GM23338 (cell line): ENCODE data around the gene PARL. TPM values are rescaled to one million over a fixed set of nuclear protein-coding genes. Genes with fewer than 3 reads are reported as not detected.

Experiments used
- ATAC-seq: fragments of 200-7000 bp; cut with Tn5 transposase; 3 replicates; pipeline ENCODE4 v1.9.1; 2020
- DNase-seq: peaks from one replicate; pipeline ENCODE4 v3.0.0-alpha.2; 2015; ENCODE audit warnings: low spot score
- H2AFZ ChIP-seq: fragments of 200-600 bp; sonication (generic); 2 replicates; pipeline ENCODE4 v1.8.0; 2016; ENCODE audit warnings: antibody characterized with exemption, mild to moderate bottlenecking, moderate library complexity
- H3F3A ChIP-seq: fragments of 200-600 bp; sonication (generic); replicated peaks from 2 replicates; pipeline ENCODE4 v1.8.0; 2017; ENCODE audit warnings: antibody characterized with exemption, mixed run types, low read depth
- H3K27ac ChIP-seq: fragments of 200-600 bp; sonication (generic); 2 replicates; pipeline ENCODE4 v1.6.1; 2016; ENCODE audit warnings: low read depth
- H3K27me3 ChIP-seq: fragments of 200-600 bp; sonication (generic); 2 replicates; pipeline ENCODE4 v1.8.0; 2016; ENCODE audit warnings: mild to moderate bottlenecking, mixed run types, moderate library complexity; ENCODE audit not compliant: insufficient read depth
- H3K36me3 ChIP-seq: fragments of 200-600 bp; sonication (generic); 2 replicates; pipeline ENCODE4 v1.8.0; 2016; ENCODE audit warnings: mild to moderate bottlenecking; ENCODE audit not compliant: insufficient read depth
- H3K4me1 ChIP-seq: fragments of 200-600 bp; sonication (generic); 2 replicates; pipeline ENCODE4 v1.8.0; 2016; ENCODE audit warnings: mild to moderate bottlenecking, moderate library complexity; ENCODE audit not compliant: insufficient read depth
- H3K4me2 ChIP-seq: fragments of 200-600 bp; sonication (generic); 2 replicates; pipeline ENCODE4 v1.7.1; 2017; ENCODE audit warnings: mixed run types
- H3K4me3 ChIP-seq: fragments of 200-600 bp; sonication (generic); 2 replicates; pipeline ENCODE4 v1.6.1; 2016; ENCODE audit warnings: mixed run types
- H3K79me2 ChIP-seq: fragments of 200-600 bp; sonication (generic); replicated peaks from 2 replicates; pipeline ENCODE4 v1.8.0; 2017; ENCODE audit warnings: mild to moderate bottlenecking; ENCODE audit not compliant: insufficient read depth
- H3K9me2 ChIP-seq: fragments of 200-600 bp; sonication (generic); 2 replicates; pipeline ENCODE4 v1.8.0; 2017; ENCODE audit not compliant: insufficient read depth
- H4K20me1 ChIP-seq: fragments of 200-600 bp; sonication (generic); replicated peaks from 2 replicates; pipeline ENCODE4 v1.8.0; 2017; ENCODE audit warnings: mild to moderate bottlenecking; ENCODE audit not compliant: insufficient read depth
- H3K27ac Mint-ChIP-seq: 2 replicates; pipeline ENCODE4 v1.8.0; 2020; ENCODE audit warnings: inconsistent platforms, mild to moderate bottlenecking, moderate library complexity, mixed read lengths
- H3K27me3 Mint-ChIP-seq: 3 replicates; pipeline ENCODE4 v1.8.0; 2022; ENCODE audit warnings: low read depth, mild to moderate bottlenecking, moderate library complexity, mixed read lengths, inconsistent platforms; ENCODE audit not compliant: insufficient read depth, poor library complexity
- H3K36me3 Mint-ChIP-seq: 3 replicates; pipeline ENCODE4 v1.8.0; 2021; ENCODE audit warnings: low read depth, mild to moderate bottlenecking, inconsistent platforms, moderate library complexity, mixed read lengths
- H3K4me1 Mint-ChIP-seq: 3 replicates; pipeline ENCODE4 v1.8.0; 2020; ENCODE audit warnings: mild to moderate bottlenecking, inconsistent platforms, mixed read lengths
- H3K4me3 Mint-ChIP-seq: 3 replicates; pipeline ENCODE4 v1.8.0; 2021; ENCODE audit warnings: moderate library complexity, mild to moderate bottlenecking, inconsistent platforms, mixed read lengths
- H3K9me3 Mint-ChIP-seq: 3 replicates; pipeline ENCODE4 v1.8.0; 2020; ENCODE audit warnings: moderate library complexity, mild to moderate bottlenecking, inconsistent platforms, mixed read lengths
- CREB1 ChIP-seq: fragments of 250-450 bp; sonication (Bioruptor Pico); IDR thresholded peaks from 2 replicates; pipeline ENCODE4 v1.5.0; 2020; ENCODE audit warnings: low read depth, mild to moderate bottlenecking, moderate library complexity
- EZH2 ChIP-seq: fragments of 200-600 bp; sonication (generic); IDR thresholded peaks from one replicate; pipeline ENCODE4 v1.8.0; 2017; ENCODE audit warnings: antibody characterized with exemption, mild to moderate bottlenecking, low read depth; ENCODE audit not compliant: unreplicated experiment
- EZH2phosphoT487 ChIP-seq: fragments of 200-600 bp; sonication (generic); IDR thresholded peaks from one replicate; pipeline ENCODE4 v1.8.1; 2018; ENCODE audit warnings: antibody characterized with exemption; ENCODE audit not compliant: unreplicated experiment
- JUNB ChIP-seq: IDR thresholded peaks from one replicate; pipeline ENCODE4 v1.6.1; 2016; ENCODE audit warnings: antibody characterized with exemption; ENCODE audit not compliant: unreplicated experiment
- NANOG ChIP-seq: IDR thresholded peaks from 2 replicates; pipeline ENCODE4 v1.6.1; 2016; ENCODE audit warnings: antibody characterized with exemption, borderline replicate concordance
- POLR2AphosphoS5 ChIP-seq: IDR thresholded peaks from 2 replicates; pipeline ENCODE4 v1.6.1; 2016; ENCODE audit warnings: antibody characterized with exemption, low read depth
- STAT1 ChIP-seq: IDR thresholded peaks from one replicate; pipeline ENCODE4 v1.6.1; 2016; ENCODE audit warnings: antibody characterized with exemption; ENCODE audit not compliant: unreplicated experiment
- ZNF114 ChIP-seq: fragments of 250-450 bp; sonication (Bioruptor Pico); IDR thresholded peaks from 2 replicates; pipeline ENCODE4 v1.5.0; 2020; ENCODE audit warnings: mild to moderate bottlenecking, moderate library complexity
- ZNF331 ChIP-seq: fragments of 250-450 bp; sonication (Bioruptor Pico); IDR thresholded peaks from 2 replicates; pipeline ENCODE4 v1.5.0; 2020; ENCODE audit warnings: low read depth, mild to moderate bottlenecking, moderate library complexity
- ZNF462 ChIP-seq: fragments of 250-450 bp; sonication (Bioruptor Pico); IDR thresholded peaks from 2 replicates; pipeline ENCODE4 v1.5.0; 2020; ENCODE audit warnings: mild to moderate bottlenecking, moderate library complexity
- polyA plus RNA-seq: library from polyadenylated mRNA; unstranded; fragments of >200 nt; fragmentation: Nextera tagmentation; extraction: Ambion mirVana; gene quantifications from 2 replicates; pipeline ENCODE4 v1.2.1, GENCODE V29; 2016
- total RNA-seq: library from RNA; depleted of rRNA; stranded (reverse); fragments of >200 nt; shearing (Covaris generic); gene quantifications from 2 replicates; pipeline ENCODE4 v1.2.3, GENCODE V29; 2014
- TF ChIP-seq, protein P1 (sequence below): IDR thresholded peaks from 2 replicates; pipeline ENCODE4 v1.6.1; 2016; ENCODE audit warnings: antibody characterized with exemption
- TF ChIP-seq, protein P2 (sequence below): IDR thresholded peaks from one replicate; pipeline ENCODE4 v1.6.1; 2018; ENCODE audit warnings: antibody characterized with exemption; ENCODE audit not compliant: unreplicated experiment
- TF ChIP-seq, protein P3 (sequence below), 2 experiments: fragments of 200-600 bp in 1 of 2; sonication (generic) in 1 of 2; conservative IDR thresholded peaks; 2 replicates each; pipeline versions ENCODE4 v1.5.1 to v1.6.1; 2016 to 2017; ENCODE audit warnings: antibody characterized with exemption in 2 of 2, low read depth in 2 of 2, mild to moderate bottlenecking in 2 of 2, moderate library complexity in 1 of 2

The PARL gene
- total and polyA plus RNA-seq, 2 experiments from 2014 or later, result 67.5 to 78.7 TPM

DNA sequence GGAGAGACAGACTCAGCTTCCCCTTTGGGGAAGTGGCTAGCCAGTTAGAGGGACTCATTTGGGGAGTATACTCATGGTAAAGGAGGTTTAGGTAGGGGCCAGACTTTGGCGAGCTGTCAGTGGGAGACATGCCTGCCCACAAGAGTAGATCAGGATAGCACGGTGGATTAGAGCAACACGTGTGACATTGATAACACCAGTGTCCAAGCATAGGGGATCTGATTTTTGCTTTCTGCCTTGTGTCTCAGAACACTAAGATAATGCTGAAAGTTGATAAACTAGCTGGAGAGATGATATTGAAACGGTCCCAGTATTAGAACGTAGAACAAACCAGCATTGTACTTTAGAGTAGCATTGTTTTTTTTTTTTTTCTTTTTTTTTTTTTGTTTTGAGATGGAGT lies 85.2 kb downstream of the PARL start:
- DNase-seq, result no peak
- H3K4me3 ChIP-seq, result no peak overlapping the region

More for the DNA sequence above, 85.2 kb downstream of the PARL start:
- H3K4me1 ChIP-seq, result no peaks in the 10 kb centered on the region
- H3K9me2 ChIP-seq, result no peaks in the 10 kb centered on the region
- no peak overlapping the region for H2AFZ ChIP-seq
- H3F3A ChIP-seq, result no peaks in the 10 kb centered on the region
- peaks cover 7% of the 10 kb centered on the region for H3K27me3 Mint-ChIP-seq
- H3K36me3 Mint-ChIP-seq, result peaks cover 72% of the 10 kb centered on the region
- no peak overlapping the region for H3K4me3 Mint-ChIP-seq
- no peaks in the 10 kb centered on the region for H3K27me3 ChIP-seq
- no peak overlapping the region for H3K4me2 ChIP-seq
- H3K9me3 Mint-ChIP-seq, result no peaks in the 10 kb centered on the region; the same call in 2 of the 3 replicates
- H4K20me1 ChIP-seq, result peaks cover 3% of the 10 kb centered on the region
- no peaks in the 10 kb centered on the region for H3K4me1 Mint-ChIP-seq
- H3K27ac ChIP-seq, result no peak overlapping the region
- no peak overlapping the region for H3K27ac Mint-ChIP-seq
- ATAC-seq, result no peak
- H3K79me2 ChIP-seq, result no peaks in the 10 kb centered on the region
- TF ChIP-seq, protein P1, sequence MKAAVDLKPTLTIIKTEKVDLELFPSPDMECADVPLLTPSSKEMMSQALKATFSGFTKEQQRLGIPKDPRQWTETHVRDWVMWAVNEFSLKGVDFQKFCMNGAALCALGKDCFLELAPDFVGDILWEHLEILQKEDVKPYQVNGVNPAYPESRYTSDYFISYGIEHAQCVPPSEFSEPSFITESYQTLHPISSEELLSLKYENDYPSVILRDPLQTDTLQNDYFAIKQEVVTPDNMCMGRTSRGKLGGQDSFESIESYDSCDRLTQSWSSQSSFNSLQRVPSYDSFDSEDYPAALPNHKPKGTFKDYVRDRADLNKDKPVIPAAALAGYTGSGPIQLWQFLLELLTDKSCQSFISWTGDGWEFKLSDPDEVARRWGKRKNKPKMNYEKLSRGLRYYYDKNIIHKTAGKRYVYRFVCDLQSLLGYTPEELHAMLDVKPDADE, result no peak
- TF ChIP-seq, protein P2, sequence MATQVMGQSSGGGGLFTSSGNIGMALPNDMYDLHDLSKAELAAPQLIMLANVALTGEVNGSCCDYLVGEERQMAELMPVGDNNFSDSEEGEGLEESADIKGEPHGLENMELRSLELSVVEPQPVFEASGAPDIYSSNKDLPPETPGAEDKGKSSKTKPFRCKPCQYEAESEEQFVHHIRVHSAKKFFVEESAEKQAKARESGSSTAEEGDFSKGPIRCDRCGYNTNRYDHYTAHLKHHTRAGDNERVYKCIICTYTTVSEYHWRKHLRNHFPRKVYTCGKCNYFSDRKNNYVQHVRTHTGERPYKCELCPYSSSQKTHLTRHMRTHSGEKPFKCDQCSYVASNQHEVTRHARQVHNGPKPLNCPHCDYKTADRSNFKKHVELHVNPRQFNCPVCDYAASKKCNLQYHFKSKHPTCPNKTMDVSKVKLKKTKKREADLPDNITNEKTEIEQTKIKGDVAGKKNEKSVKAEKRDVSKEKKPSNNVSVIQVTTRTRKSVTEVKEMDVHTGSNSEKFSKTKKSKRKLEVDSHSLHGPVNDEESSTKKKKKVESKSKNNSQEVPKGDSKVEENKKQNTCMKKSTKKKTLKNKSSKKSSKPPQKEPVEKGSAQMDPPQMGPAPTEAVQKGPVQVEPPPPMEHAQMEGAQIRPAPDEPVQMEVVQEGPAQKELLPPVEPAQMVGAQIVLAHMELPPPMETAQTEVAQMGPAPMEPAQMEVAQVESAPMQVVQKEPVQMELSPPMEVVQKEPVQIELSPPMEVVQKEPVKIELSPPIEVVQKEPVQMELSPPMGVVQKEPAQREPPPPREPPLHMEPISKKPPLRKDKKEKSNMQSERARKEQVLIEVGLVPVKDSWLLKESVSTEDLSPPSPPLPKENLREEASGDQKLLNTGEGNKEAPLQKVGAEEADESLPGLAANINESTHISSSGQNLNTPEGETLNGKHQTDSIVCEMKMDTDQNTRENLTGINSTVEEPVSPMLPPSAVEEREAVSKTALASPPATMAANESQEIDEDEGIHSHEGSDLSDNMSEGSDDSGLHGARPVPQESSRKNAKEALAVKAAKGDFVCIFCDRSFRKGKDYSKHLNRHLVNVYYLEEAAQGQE, result no peak
- TF ChIP-seq EZH2, result no peak
- no peak for TF ChIP-seq ZNF331
- no peak for TF ChIP-seq EZH2phosphoT487
- no peak for TF ChIP-seq ZNF462 (CRISPR knock-in tag)
- no peak for TF ChIP-seq NANOG
- no peak for TF ChIP-seq JUNB
- no peak for TF ChIP-seq ZNF114 (CRISPR knock-in tag)
- TF ChIP-seq, protein P3, sequence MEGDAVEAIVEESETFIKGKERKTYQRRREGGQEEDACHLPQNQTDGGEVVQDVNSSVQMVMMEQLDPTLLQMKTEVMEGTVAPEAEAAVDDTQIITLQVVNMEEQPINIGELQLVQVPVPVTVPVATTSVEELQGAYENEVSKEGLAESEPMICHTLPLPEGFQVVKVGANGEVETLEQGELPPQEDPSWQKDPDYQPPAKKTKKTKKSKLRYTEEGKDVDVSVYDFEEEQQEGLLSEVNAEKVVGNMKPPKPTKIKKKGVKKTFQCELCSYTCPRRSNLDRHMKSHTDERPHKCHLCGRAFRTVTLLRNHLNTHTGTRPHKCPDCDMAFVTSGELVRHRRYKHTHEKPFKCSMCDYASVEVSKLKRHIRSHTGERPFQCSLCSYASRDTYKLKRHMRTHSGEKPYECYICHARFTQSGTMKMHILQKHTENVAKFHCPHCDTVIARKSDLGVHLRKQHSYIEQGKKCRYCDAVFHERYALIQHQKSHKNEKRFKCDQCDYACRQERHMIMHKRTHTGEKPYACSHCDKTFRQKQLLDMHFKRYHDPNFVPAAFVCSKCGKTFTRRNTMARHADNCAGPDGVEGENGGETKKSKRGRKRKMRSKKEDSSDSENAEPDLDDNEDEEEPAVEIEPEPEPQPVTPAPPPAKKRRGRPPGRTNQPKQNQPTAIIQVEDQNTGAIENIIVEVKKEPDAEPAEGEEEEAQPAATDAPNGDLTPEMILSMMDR (conservative IDR thresholded peaks at IDR 0.05; ENCODE audit: low read depth in 2 of 2), result no peak
- TF ChIP-seq CREB1 (CRISPR knock-in tag), result no peak
- TF ChIP-seq POLR2AphosphoS5, result no peak
- TF ChIP-seq STAT1, result no peak
- H3K36me3 ChIP-seq, result peaks cover 40% of the 10 kb centered on the region
